Measurements from ENCODE around the gene CFAP54. TPM values are rescaled to one million over a fixed set of nuclear protein-coding genes. Genes with fewer than 3 reads are reported as not detected.

Gene CFAP54
- total and polyA plus RNA-seq, 2 donors (not counting 3 experiments of a cell fraction or from before 2014, with no cell fraction given): 3.6 to 26.9 TPM

DNA sequence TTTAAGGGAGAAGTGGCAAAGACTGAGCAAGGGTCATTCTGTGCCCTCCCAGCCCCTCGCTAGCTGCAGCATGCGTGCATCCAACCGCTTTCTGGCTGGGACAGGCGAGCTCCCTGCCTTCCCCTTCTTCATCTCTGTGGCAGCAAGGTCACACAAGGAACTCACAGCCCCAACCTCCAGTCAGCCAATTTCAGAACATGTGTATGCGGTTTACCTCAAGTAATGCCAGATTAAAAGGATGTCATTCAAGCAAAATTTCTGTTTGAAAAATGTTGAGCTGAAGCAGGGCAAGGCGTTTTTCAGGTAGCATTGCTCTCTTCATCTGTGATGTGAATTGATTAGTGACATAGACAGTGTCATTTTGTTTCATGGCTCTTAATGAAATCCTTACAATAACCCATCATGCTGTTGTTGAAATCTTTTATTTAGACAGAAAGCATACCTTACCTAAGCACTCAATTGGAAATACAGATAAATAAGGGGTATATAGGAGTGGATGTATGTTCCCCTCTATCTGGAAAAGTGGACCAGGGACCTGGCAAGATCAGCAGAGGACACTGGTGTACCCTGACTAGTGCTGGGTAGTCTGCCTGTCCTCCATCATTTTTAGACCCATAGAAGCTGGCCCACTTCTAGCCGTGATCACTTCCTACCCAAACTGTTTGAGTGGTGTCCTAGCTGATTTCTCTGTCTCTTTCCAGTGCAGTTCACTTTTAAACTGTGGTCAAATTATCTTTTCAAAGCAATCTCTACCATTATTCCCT, 334.9 kb downstream of the CFAP54 start:
- DNase-seq (ENCODE audit: low read depth, low spot score) (no peak), FAIRE-seq (no peak)
- intact Hi-C loops (cut with micrococcal nuclease) (no loop called here), dilution Hi-C loops (cut with MboI; ENCODE audit: extremely low pct_ligation_motif_present, low sequenced_read_pairs) (no loop called here)
- H3K9me1 ChIP-seq (replicated peaks; ENCODE audit: control insufficient read depth, extremely low read depth, insufficient read depth, low read length): no peaks in the 10 kb centered on the region
- H2AFZ ChIP-seq (ENCODE audit: low read depth, low read length): no peak overlapping the region
- no peaks in the 10 kb centered on the region for H3K9me3 ChIP-seq (replicated peaks; ENCODE audit: control insufficient read depth, insufficient read depth, low read length)
- H3K79me2 ChIP-seq (ENCODE audit: control insufficient read depth, insufficient read depth, low read length): no peaks in the 10 kb centered on the region
- no peak overlapping the region for H3K27ac ChIP-seq (ENCODE audit: insufficient read depth, low read depth, low read length)
- POLR2A ChIA-PET: no interaction called here
- no TSS peak for BruUV-seq (replicated peaks)
- no peaks in the 10 kb centered on the region for H4K20me1 ChIP-seq (replicated peaks; ENCODE audit: control insufficient read depth, extremely low read depth, insufficient read depth, low read length)
- no peak overlapping the region for H3K9ac ChIP-seq (replicated peaks; ENCODE audit: extremely low read depth, insufficient read depth, low read length)
- TF ChIP-seq POLR2AphosphoS5 (IDR thresholded peaks at IDR 0.05; ENCODE audit: insufficient read depth, low read depth, low read length) (no peak), FOS (IDR thresholded peaks at IDR 0.05; ENCODE audit: borderline replicate concordance, insufficient read depth, low read length) (no peak), GATA2 (IDR thresholded peaks at IDR 0.05; ENCODE audit: insufficient read depth, insufficient read length, low read depth, low read length) (no peak), MYC (IDR thresholded peaks at IDR 0.05; ENCODE audit: low read depth, low read length) (no peak), JUN (IDR thresholded peaks at IDR 0.05; ENCODE audit: borderline replicate concordance, insufficient read depth, insufficient read length, low read depth) (no peak), EZH2 (IDR thresholded peaks at IDR 0.05; ENCODE audit: borderline replicate concordance, low read depth, low read length, severe bottlenecking) (no peak), POLR2A (IDR thresholded peaks at IDR 0.05; ENCODE audit: low read depth, low read length) (no peak)
- TF ChIP-seq, protein P1, sequence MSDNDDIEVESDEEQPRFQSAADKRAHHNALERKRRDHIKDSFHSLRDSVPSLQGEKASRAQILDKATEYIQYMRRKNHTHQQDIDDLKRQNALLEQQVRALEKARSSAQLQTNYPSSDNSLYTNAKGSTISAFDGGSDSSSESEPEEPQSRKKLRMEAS (IDR thresholded peaks at IDR 0.05; ENCODE audit: insufficient read depth, insufficient read length): no peak
- TF ChIP-seq, protein P2, sequence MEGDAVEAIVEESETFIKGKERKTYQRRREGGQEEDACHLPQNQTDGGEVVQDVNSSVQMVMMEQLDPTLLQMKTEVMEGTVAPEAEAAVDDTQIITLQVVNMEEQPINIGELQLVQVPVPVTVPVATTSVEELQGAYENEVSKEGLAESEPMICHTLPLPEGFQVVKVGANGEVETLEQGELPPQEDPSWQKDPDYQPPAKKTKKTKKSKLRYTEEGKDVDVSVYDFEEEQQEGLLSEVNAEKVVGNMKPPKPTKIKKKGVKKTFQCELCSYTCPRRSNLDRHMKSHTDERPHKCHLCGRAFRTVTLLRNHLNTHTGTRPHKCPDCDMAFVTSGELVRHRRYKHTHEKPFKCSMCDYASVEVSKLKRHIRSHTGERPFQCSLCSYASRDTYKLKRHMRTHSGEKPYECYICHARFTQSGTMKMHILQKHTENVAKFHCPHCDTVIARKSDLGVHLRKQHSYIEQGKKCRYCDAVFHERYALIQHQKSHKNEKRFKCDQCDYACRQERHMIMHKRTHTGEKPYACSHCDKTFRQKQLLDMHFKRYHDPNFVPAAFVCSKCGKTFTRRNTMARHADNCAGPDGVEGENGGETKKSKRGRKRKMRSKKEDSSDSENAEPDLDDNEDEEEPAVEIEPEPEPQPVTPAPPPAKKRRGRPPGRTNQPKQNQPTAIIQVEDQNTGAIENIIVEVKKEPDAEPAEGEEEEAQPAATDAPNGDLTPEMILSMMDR (IDR thresholded peaks at IDR 0.05; ENCODE audit: extremely low read depth in 1 of 2, insufficient read depth in 1 of 2, low read depth in 1 of 2, low read length in 2 of 2): no peak
- no peaks in the 10 kb centered on the region for H3K27me3 ChIP-seq (ENCODE audit: control insufficient read depth in 2 of 2, insufficient read depth in 2 of 2, low read length in 2 of 2)
- H3K4me1 ChIP-seq (ENCODE audit: control insufficient read depth, extremely low read depth, insufficient read depth, low read length): no peaks in the 10 kb centered on the region
- no peak overlapping the region for H3K4me2 ChIP-seq (ENCODE audit: insufficient read depth, low read length)
- no peaks in the 10 kb centered on the region for H3K36me3 ChIP-seq (ENCODE audit: control insufficient read depth in 2 of 2, extremely low read depth in 1 of 2, insufficient read depth in 2 of 2, low read length in 2 of 2)
- H3K4me3 ChIP-seq (replicated peaks in 1 of 3; ENCODE audit: insufficient read depth in 1 of 3, low read depth in 1 of 3, low read length in 3 of 3): no peak overlapping the region
- CTCF ChIA-PET: interaction anchor here (1.0 kb wide), 1 partner anchor 13 kb away, joined by 3 read pairs; no protein-coding TSS in a partner anchor

All from endothelial cell of umbilical vein (primary cell).